ENCODE results near the gene RBM38.
A peak's percentile ranks its signal among the peaks of the same experiment; 100 is the strongest.

RBM38 gene

DNA sequence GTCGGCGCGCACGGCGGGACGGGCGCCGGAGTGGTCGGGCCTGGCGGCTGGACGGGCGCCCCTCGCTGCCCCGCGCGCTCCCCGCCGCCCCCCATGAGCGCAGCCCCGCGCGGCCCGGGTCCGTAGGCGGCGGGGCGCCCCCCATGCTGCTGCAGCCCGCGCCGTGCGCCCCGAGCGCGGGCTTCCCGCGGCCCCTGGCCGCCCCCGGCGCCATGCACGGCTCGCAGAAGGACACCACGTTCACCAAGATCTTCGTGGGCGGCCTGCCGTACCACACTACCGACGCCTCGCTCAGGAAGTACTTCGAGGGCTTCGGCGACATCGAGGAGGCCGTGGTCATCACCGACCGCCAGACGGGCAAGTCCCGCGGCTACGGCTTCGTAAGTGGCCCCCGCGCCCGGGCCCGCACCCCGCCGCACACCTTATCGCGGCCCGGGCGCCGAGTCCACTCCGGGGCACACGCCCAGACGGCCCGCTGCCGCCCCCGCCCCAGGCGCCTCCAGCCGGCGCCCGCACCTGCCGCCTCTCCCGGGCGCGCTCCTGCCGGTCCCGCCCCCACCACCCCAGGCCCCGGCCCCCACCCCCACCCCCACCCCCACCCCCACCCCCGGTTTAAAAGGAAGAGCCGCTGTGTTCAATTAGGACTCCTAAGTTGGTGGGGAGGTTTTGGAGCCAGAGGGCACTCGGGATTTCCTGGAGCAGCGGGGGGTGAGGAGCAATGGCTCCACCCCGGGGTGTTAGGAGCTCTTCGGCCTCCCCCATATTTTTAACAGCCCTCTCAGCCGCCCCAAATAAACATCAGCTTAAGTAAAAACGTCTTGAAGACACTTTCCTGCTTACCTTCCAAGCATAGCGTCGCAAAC, 474 bp downstream of the RBM38 start:
- no peak for DNase-seq (ENCODE audit: low spot score)

DNA sequence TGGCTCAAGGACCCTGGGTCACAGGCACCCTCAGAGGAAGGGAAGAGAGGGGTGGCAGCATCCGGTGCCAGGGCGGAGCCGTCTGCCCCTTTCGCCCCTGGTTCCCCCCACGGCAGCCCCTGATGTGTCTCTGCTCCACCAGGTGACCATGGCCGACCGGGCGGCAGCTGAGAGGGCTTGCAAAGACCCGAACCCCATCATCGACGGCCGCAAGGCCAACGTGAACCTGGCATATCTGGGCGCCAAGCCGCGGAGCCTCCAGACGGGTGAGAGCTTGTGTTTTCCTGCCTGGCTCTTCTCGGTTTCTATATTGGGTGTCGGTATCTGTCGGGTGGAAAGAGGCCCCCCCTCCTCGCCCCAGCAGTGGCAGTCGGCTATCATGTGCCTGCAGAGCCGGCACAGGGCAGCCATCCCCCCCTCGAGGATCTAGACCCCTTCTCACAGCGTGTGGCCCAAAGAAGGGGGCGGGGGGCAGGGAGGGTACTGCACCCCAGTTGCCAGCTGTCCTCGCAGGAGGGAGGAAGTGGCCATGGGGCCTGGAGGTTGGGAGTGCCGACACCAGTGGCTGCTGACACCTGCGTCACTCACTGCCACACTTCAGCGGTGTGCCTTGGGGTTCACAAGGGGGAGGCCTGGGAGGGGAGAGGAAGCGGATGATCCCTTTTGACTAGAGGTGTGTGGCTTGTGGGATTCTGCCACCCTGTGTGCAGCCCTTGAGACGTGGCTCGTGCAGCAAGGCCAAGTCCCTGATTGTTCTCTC, 1.5 kb downstream of the RBM38 start:
- peak; percentile 79 for DNase-seq (ENCODE audit: low spot score)

DNA sequence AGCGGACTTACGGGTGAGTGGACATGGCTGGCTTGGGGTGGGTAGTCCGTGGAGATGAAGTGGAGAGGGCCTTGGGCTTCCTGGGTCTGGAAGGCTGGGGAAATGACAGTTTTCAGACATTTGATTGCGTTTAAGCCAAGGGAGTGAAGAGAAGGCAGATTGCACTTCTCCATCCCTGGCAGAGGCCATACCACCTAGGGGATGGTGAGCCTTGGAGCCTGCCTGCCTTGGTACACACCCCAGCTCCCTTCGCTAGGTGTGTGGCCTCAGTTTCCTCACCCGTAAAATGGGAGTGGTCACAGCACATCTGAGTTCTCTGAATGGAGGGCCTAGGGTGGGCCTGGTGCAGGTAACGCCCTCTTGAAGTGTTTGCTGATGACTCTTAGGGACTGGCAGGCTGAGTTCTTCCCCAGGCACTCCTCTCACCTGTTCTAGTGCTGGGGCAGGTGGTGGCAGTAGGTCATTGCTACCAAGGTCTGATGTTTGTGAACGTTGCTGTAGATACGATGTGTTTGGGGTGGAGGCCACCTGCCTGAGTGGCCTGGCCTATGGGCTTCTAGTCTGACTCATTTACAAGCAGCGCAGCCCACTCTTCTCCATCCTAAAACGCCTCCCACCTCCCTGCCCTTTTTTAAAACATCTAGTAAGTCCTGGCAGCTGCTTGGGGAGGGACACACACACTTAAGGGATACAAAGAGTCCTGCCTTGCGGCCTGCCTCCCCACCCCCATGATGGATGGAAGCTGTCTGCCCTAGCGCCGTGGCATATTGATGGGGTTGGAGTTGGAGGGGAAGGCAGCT, 2.3 kb downstream of the RBM38 start:
- DNase-seq (ENCODE audit: low spot score), result peak; percentile 40

GRCh38 chr20:57394121-57395082, 3.2 kb downstream of the RBM38 start:
- DNase-seq (ENCODE audit: low spot score), result no peak

DNA sequence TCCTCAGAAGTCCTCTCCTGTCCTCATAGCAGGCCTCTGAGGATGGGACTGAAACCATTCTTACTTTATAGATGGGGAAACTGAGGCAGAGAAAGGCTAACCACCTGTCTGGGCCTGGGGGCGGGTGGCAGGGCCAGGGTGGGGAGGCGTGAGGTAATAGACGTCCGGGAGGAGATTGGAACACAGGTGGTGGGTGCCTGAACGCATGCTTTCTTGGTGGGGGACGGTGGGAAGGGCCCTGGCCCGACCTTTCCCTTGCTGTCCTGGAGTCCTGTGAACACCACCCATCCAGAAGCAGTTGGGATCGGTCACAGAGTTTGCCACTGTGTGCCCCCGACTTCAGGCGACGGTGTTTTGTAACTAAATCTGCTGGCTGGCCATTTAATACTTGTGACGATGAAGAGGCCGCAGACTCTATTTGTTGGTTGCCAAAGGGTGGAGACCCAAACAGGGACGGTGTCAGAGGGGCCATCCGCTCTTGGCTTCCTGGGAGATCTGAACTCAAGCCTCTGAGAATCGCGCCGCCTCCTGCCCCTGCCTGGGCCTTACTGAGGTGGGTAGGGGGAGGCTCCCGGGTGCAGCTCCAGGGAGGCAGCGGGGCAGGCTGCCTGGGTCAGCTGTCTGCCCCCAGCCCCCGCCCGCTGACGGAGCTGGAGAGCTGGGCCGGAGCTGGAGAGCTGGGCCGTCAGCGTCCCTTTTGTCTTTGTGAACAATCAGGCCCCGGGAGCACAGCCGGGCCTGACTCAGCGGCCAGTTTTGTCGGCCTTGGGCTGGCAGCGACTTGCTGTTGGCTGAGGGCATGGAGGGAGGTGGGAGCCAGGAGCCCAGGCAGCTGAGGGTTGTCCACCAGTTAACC, 4.1 kb downstream of the RBM38 start:
- DNase-seq (ENCODE audit: low spot score), result no peak

GRCh38 chr20:57396212-57396983, 5.2 kb downstream of the RBM38 start:
- DNase-seq (ENCODE audit: low spot score), result no peak

GRCh38 chr20:57396984-57397692, 5.9 kb downstream of the RBM38 start:
- no peak for DNase-seq (ENCODE audit: low spot score)

- DNase-seq (ENCODE audit: low spot score), result peak; percentile 60
Measured at GRCh38 chr20:57397693-57398108, 6.5 kb downstream of the RBM38 start.

GRCh38 chr20:57398231-57398821, 7.1 kb downstream of the RBM38 start:
- peak; percentile 89 for DNase-seq (ENCODE audit: low spot score)

- no peak for DNase-seq (ENCODE audit: low spot score)
Measured at GRCh38 chr20:57398901-57399535, 7.8 kb downstream of the RBM38 start.

DNA sequence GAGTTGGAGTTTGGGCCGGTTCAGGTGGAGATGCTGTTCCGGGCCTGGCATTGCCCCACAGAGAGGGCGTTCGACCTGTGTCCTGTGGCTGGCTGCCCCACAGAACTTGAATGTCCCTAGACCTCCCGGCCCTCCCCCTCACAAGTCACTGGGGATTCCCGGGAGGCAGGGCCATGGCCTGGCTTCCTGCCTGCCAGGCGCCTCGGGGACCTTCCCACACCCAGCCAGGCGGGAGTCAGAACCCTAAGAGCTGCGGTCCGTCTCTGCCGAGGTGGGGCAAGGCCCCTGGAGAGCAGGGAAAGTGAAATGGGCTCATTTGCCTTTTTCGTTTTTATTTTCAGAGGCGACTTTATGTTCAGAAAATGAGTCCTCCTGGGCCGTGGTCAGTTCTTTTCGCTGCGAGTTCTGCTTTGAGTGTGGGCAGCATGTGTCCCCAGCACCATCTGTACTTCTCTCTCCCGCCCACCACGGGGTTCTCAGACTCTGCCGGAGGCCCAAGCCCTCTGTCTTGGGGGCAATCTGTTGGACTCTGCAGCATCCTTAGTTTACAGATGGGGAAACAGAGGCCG, 8.5 kb downstream of the RBM38 start:
- no peak for DNase-seq (ENCODE audit: low spot score)

DNA sequence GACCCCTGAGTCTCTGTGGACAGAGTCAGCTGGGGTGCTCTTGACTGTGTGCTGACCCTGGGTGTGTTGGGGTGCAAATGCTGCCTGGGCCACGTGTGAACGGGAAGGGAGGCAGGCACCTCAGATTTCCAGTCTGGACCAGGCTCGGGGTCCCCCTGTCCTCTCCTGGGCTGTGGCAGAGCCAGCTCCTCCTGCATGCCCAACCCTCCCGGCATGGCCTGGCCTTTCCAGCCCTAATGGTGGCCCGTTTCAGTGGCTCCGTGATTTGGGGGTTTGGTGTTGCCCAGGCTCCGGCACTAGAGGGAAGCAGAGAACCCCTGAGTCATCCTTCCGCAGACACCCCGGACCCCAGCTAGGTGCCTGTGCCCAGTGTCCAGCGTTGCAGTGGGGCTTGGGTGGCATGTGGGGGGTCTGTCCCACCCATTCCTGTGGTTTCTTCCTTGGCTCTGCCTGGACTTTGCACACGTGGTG, 9.1 kb downstream of the RBM38 start:
- no peak for DNase-seq (ENCODE audit: low spot score)

DNA sequence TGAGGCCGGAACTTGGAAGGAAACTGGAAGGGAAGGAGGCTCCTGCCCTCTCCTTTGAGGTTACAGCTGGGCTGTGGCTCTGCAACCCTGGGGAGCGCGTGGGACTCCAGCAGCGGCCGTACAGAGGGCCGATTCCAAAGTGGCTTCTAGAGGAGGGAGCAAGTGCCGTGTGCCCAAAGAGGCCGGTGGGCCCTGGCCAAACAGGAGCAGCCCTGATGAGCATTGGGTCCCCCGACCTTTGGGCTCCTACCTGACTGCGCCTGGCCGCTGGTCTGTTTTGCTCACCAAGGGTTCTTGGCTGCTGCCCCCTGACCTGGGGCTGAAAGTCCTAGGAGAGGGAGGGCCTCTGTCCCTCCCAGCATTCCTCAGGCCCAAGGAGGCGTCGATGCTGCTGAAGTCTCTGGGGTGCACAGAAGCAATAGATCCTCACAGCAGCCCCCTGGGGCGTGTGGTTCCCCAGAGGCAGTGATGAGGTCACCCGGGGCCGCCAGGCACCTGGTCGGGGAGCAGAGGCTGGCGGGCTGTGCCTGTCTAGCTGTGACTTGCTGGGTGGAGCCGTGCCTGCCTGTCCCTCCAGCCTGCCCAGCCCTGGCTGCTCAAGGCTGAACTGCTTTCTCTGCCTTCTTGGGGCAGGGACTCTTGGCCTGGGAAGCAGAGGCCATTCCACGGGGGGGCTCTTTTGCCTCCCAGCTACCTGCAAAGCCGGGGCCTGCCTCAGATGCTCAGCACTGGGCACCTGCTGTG, 9.8 kb downstream of the RBM38 start:
- no peak for DNase-seq (ENCODE audit: low spot score)

- no peak for DNase-seq (ENCODE audit: low spot score)
Measured at GRCh38 chr20:57401565-57401918, 10.3 kb downstream of the RBM38 start.

- no peak for DNase-seq (ENCODE audit: low spot score)
Measured at GRCh38 chr20:57402206-57403125, 11.3 kb downstream of the RBM38 start.

GRCh38 chr20:57403216-57403615, 12.0 kb downstream of the RBM38 start:
- no peak for DNase-seq (ENCODE audit: low spot score)
